Measurements from ENCODE around the gene BRIP1.

Gene BRIP1

GRCh38 chr17:61639818-61640217 lies 223.5 kb downstream of the BRIP1 start:
- no peak for DNase-seq (ENCODE audit: extremely low read depth in 1 of 2, low read depth in 1 of 2)

- DNase-seq (ENCODE audit: extremely low read depth in 1 of 2, low read depth in 1 of 2): no peak
Observed at GRCh38 chr17:61638087-61638486, 225.2 kb downstream of the BRIP1 start.

- peak in 1 of 2 donors; percentile 14 for DNase-seq (ENCODE audit: extremely low read depth in 1 of 2, low read depth in 1 of 2)
Observed at GRCh38 chr17:61635913-61636432, 227.4 kb downstream of the BRIP1 start.

GRCh38 chr17:61634942-61635538 lies 228.3 kb downstream of the BRIP1 start:
- DNase-seq (ENCODE audit: extremely low read depth in 1 of 2, low read depth in 1 of 2): no peak

DNA sequence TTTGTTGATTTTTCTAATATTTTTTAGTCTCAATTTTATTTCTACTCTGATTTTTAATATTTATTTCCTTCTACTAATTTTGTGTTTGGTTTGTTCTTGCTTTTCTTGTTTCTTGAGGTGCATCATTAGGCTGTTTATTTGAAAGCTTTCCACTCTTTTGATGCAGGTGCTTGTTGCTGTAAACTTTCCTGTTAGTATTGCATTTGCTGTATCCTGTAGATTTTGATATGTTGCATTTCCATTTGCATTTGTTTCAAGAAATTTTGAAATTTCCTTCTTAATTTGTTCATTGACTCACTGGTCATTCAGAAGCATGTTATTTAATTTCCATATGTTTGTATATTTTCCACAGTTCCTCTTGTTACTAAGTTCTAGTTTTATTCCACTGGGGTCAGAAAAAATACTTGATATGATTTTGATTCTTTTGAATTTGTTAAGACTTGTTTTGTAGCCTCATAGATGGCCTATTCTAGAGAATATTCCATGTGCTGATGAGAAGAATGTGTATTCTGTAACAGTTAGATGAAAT lies 229.3 kb downstream of the BRIP1 start:
- no peak for DNase-seq (ENCODE audit: extremely low read depth in 1 of 2, low read depth in 1 of 2)

DNA sequence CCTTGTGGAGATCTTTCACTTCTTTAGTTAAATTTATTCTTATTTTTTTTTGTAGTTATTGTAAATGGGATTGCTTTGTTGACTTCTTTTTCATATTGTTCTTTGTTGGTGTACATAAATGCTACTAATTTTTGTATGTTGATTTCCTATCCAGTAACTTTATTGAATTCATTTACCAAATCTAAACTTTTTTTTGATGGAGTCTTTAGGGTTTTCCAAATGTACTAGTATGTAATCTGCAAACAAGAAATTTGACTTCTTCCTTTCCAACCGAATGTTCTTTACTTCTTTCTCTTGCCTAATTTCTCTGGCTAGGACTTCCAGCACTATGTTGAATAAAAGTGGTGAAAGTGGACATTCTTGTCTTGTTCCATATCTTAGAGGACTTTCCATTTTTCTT lies 230.5 kb downstream of the BRIP1 start:
- no peak for DNase-seq (ENCODE audit: extremely low read depth in 1 of 2, low read depth in 1 of 2)

- no peak for DNase-seq (ENCODE audit: extremely low read depth in 1 of 2, low read depth in 1 of 2)
Observed at GRCh38 chr17:61631800-61632199, 231.5 kb downstream of the BRIP1 start.

Measured in activated CD8-positive, alpha-beta memory T cell treated with anti-CD3 and anti-CD28 coated beads for 1 hour (primary cell).